Measurements from ENCODE around the gene CLMN.

DNA sequence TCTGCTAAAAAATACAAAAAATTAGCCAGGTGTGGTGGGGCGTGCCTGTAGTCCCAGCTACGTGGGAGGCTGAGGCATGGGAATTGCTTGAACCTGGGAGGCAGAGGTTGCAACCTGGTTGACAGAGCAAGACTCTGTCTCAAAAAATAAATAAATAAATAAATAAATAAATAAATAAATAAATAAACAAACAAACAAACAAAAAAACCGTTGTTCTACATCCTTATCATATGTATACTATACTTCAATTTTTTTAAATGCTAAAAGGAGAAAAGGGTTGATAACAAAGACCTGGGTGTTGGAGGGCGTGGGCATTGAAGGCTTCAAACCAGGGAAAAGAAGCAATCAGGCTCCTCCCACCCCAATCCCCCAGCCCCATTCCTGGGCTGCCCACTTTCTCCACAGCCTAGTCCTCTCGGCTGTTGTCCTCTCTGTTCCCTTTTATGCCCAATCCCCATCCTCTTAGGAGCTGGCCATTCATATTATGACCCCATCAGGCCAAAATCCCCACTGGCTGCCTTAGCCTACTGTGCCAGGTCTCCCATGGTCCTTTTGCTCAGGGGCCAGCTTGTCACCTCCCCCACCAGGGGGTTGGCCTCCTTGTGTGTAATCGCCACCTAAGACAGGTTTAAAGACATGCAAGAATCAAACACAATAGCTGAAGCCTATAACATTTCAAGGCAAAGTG lies 30.2 kb downstream of the CLMN start:
- TF ChIP-seq, protein P1, sequence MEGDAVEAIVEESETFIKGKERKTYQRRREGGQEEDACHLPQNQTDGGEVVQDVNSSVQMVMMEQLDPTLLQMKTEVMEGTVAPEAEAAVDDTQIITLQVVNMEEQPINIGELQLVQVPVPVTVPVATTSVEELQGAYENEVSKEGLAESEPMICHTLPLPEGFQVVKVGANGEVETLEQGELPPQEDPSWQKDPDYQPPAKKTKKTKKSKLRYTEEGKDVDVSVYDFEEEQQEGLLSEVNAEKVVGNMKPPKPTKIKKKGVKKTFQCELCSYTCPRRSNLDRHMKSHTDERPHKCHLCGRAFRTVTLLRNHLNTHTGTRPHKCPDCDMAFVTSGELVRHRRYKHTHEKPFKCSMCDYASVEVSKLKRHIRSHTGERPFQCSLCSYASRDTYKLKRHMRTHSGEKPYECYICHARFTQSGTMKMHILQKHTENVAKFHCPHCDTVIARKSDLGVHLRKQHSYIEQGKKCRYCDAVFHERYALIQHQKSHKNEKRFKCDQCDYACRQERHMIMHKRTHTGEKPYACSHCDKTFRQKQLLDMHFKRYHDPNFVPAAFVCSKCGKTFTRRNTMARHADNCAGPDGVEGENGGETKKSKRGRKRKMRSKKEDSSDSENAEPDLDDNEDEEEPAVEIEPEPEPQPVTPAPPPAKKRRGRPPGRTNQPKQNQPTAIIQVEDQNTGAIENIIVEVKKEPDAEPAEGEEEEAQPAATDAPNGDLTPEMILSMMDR (IDR thresholded peaks at IDR 0.05; ENCODE audit: poor library complexity) = no peak
- no peak for TF ChIP-seq EZH2 (IDR thresholded peaks at IDR 0.05; ENCODE audit: borderline replicate concordance)
